ENCODE data around the gene CBFB. TPM values are rescaled to one million over a fixed set of nuclear protein-coding genes. Genes with fewer than 3 reads are reported as not detected.

Gene CBFB
- total and polyA plus RNA-seq, 2 of the 4 experiments (the other 2 are of a cell fraction): 44.2 to 48.0 TPM

DNA sequence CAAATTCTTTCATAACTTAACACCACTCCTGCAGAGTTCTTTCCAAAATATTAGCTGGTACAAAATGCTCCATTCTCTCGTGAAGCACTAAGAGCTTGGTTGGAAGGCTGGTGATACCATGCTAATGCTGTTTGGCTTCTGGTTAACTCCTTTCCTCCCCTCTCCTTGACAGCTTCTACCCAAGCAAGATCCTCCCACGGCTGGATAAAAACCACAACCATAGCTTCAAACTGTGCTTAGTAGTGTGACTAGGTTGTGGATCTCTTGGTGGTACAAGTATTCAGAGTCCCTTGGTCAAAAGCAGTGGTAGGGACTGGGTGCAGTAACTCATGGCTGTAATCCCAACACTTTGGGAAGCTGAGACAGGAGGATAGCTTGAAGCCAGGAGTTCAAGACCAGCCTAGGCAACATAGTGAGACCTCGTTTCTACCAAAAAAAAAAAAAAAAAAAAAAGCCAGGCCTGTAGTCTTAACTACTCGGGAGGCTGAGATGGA lies 83.0 kb downstream of the CBFB start:
- peaks cover 19% of the 10 kb centered on the region for H3K9me1 ChIP-seq (ENCODE audit: insufficient read depth, low read length)
- no TSS peak for BruUV-seq (replicated peaks)
- H3K27me3 ChIP-seq (ENCODE audit: control insufficient read depth, insufficient read depth, low read length): no peaks in the 10 kb centered on the region
- no peak overlapping the region for H3K4ac ChIP-seq (ENCODE audit: low read depth, low read length)
- H3K14ac ChIP-seq (replicated peaks; ENCODE audit: low read depth, low read length): no peak overlapping the region
- peaks cover 45% of the 10 kb centered on the region for H4K20me1 ChIP-seq (ENCODE audit: insufficient read depth, low read length)
- intact Hi-C loops (cut with micrococcal nuclease): no loop called here
- no peak overlapping the region for H2BK5ac ChIP-seq (ENCODE audit: low read depth, low read length, poor library complexity, severe bottlenecking)
- H3K9ac ChIP-seq (ENCODE audit: low read depth, low read length): no peak overlapping the region
- no peak overlapping the region for H2AFZ ChIP-seq (replicated peaks; ENCODE audit: low read length, poor library complexity)
- H4K91ac ChIP-seq (ENCODE audit: insufficient read depth, low read depth, low read length): no peak overlapping the region
- H2BK15ac ChIP-seq (ENCODE audit: low read depth, low read length): no peak overlapping the region
- H3K4me3 ChIP-seq (ENCODE audit: insufficient read depth, low read depth, low read length): no peak overlapping the region
- H3K36me3 ChIP-seq (ENCODE audit: control insufficient read depth, insufficient read depth, low read length): no peaks in the 10 kb centered on the region; the same call in 1 of the 2 replicates
- in situ Hi-C loops (cut with MboI; ENCODE audit: low sequenced_read_pairs): no loop called here
- ChIA-PET CTCF (interaction anchor here (0.9 to 2.0 kb wide), 3 partner anchors 11 to 94 kb away, joined by 3 to 11 read pairs (median 5); no protein-coding TSS in a partner anchor), POLR2A (ENCODE audit: unreplicated experiment) (interaction anchor here (0.7 kb wide), 1 partner anchor 159 kb away, joined by 17 read pairs; no protein-coding TSS in a partner anchor)
- H3K27ac ChIP-seq (ENCODE audit: insufficient read depth, low read length): no peak overlapping the region
- peaks cover 19% of the 10 kb centered on the region for H3K4me1 ChIP-seq (ENCODE audit: control insufficient read depth, insufficient read depth, low read length)
- no peak overlapping the region for H3K18ac ChIP-seq (ENCODE audit: low read depth, low read length)
- no peak overlapping the region for H2AK5ac ChIP-seq (ENCODE audit: low read depth, low read length)
- no peak for DNase-seq
- H4K8ac ChIP-seq (ENCODE audit: low read depth in 2 of 2, low read length in 2 of 2): no peak overlapping the region
- no peak overlapping the region for H2BK20ac ChIP-seq (ENCODE audit: low read depth, low read length)
- no peak for TF ChIP-seq POLR2A (IDR thresholded peaks at IDR 0.05; ENCODE audit: low read depth, low read length)
- no peak for TF ChIP-seq CEBPB (IDR thresholded peaks at IDR 0.05; ENCODE audit: low read depth, low read length)
- TF ChIP-seq, protein P1, sequence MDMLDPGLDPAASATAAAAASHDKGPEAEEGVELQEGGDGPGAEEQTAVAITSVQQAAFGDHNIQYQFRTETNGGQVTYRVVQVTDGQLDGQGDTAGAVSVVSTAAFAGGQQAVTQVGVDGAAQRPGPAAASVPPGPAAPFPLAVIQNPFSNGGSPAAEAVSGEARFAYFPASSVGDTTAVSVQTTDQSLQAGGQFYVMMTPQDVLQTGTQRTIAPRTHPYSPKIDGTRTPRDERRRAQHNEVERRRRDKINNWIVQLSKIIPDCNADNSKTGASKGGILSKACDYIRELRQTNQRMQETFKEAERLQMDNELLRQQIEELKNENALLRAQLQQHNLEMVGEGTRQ (IDR thresholded peaks at IDR 0.05; ENCODE audit: low read depth, low read length): no peak
- no peak for TF ChIP-seq RFX5 (IDR thresholded peaks at IDR 0.05; ENCODE audit: low read depth, low read length)
- no peak for TF ChIP-seq NFE2L2 (IDR thresholded peaks at IDR 0.05; ENCODE audit: low read depth, low read length)
- TF ChIP-seq FOS (IDR thresholded peaks at IDR 0.05; ENCODE audit: low read depth, low read length): no peak
- no peak overlapping the region for H3K4me2 ChIP-seq (ENCODE audit: low read depth, low read length)
- H4K5ac ChIP-seq (ENCODE audit: low read depth, low read length): no peak overlapping the region
- H2AK9ac ChIP-seq (replicated peaks; ENCODE audit: low read depth, low read length, poor library complexity): no peak overlapping the region
- WGBS, 2 experiments (ENCODE audit: extremely low coverage in 2 of 2, insufficient read length in 1 of 2): no CpG with 5 or more reads among the region's 4 CpGs
- H2BK120ac ChIP-seq (ENCODE audit: low read depth, low read length): no peak overlapping the region
- H3K56ac ChIP-seq (ENCODE audit: extremely low read depth, insufficient read depth, low read length): no peak overlapping the region
- H3K23ac ChIP-seq (ENCODE audit: low read depth, low read length): no peak overlapping the region
- dilution Hi-C loops (cut with HindIII; ENCODE audit: low sequenced_read_pairs, unreplicated experiment): no loop called here
- no peaks in the 10 kb centered on the region for H3K9me3 ChIP-seq (ENCODE audit: control insufficient read depth, insufficient read depth, low read length)
- no peak for ATAC-seq (ENCODE audit: low read depth)
- H3K79me1 ChIP-seq (ENCODE audit: low read depth in 1 of 2, low read length in 2 of 2): peaks cover 42 to 71% of the 10 kb centered on the region in 2 experiments

All from IMR-90 (cell line).